LNCaP clone FGC (cell line): Measurements from ENCODE around the gene PIP5KL1.

Experiments
- DNase-seq: peaks from one replicate; pipeline ENCODE4 v3.0.0-alpha.2; 2011; ENCODE audit warnings: low read depth
- H3K4me3 ChIP-seq: 2 replicates; pipeline ENCODE4 v1.5.1; 2011; ENCODE audit warnings: mild to moderate bottlenecking, low read depth, low read length, control low read depth
- CTCF ChIP-seq: IDR thresholded peaks from 2 replicates; pipeline ENCODE4 v1.5.1; 2012; ENCODE audit warnings: mild to moderate bottlenecking; ENCODE audit not compliant: control insufficient read depth, insufficient read depth; ENCODE audit errors: extremely low read depth

The PIP5KL1 gene

GRCh38 chr9:127871531-127871930, 59.0 kb downstream of the PIP5KL1 start:
- no peak overlapping the region for H3K4me3 ChIP-seq
- TF ChIP-seq CTCF, result no peak
- DNase-seq, result no peak

GRCh38 chr9:127870887-127871286, 59.7 kb downstream of the PIP5KL1 start:
- no peak for TF ChIP-seq CTCF
- no peak for DNase-seq
- no peak overlapping the region for H3K4me3 ChIP-seq
